CD14-positive monocyte (primary cell): ENCODE measurements around the gene GSPT1. TPM values are rescaled to one million over a fixed set of nuclear protein-coding genes. Genes with fewer than 3 reads are reported as not detected.

Source experiments
- DNase-seq, 3 donors: peaks; one replicate each; pipeline ENCODE4 v3.0.0-alpha.2; 2011 to 2022
- H2AFZ ChIP-seq: 2 replicates; pipeline ENCODE4 v1.6.0; 2012; ENCODE audit warnings: mild to moderate bottlenecking, low read depth, low read length, inconsistent platforms; ENCODE audit not compliant: insufficient read depth, poor library complexity, severe bottlenecking
- H3K27ac ChIP-seq, 2 donors: 1 replicate in 1 of 2; 2 replicates in 1 of 2; pipeline ENCODE4 v1.5.1; 2012 to 2013; ENCODE audit warnings: low read length in 2 of 2, control low read depth in 1 of 2, inconsistent platforms in 1 of 2, low read depth in 1 of 2, mild to moderate bottlenecking in 1 of 2
- H3K27me3 ChIP-seq, 2 donors: one replicate each; pipeline versions ENCODE4 v1.6.0 to v1.6.1; 2011 to 2013; ENCODE audit warnings: low read length in 2 of 2; ENCODE audit not compliant: control insufficient read depth in 2 of 2, insufficient read depth in 2 of 2
- H3K36me3 ChIP-seq, 2 donors: replicated peaks in 1 of 2; 1 replicate in 1 of 2; 2 replicates in 1 of 2; pipeline versions ENCODE4 v1.5.1 to v1.6.1; 2012 to 2013; ENCODE audit warnings: low read length in 2 of 2, control low read depth in 1 of 2, inconsistent platforms in 1 of 2, mild to moderate bottlenecking in 1 of 2; ENCODE audit not compliant: insufficient read depth in 2 of 2, control insufficient read depth in 1 of 2
- H3K4me1 ChIP-seq, 2 donors: 1 replicate in 1 of 2; 2 replicates in 1 of 2; pipeline versions ENCODE4 v1.5.1 to v1.6.1; 2012 to 2013; ENCODE audit warnings: low read length in 2 of 2, control low read depth in 1 of 2, inconsistent platforms in 1 of 2, mild to moderate bottlenecking in 1 of 2, moderate library complexity in 1 of 2; ENCODE audit not compliant: insufficient read depth in 2 of 2, control insufficient read depth in 1 of 2
- H3K4me2 ChIP-seq: replicated peaks from 2 replicates; pipeline ENCODE3; 2012; ENCODE audit warnings: low read length, moderate library complexity, mild to moderate bottlenecking; ENCODE audit not compliant: poor library complexity, severe bottlenecking; ENCODE audit errors: extremely low read depth
- H3K4me3 ChIP-seq, 3 experiments: fragments of 200-600 bp in 1 of 3; sonication (generic) in 1 of 3; replicated peaks in 1 of 3; 1 replicate in 2 of 3; 2 replicates in 1 of 3; pipeline ENCODE4 v1.5.1; 2011 to 2013; ENCODE audit warnings: low read length in 3 of 3, mild to moderate bottlenecking in 3 of 3, control low read depth in 2 of 3, low read depth in 2 of 3, inconsistent platforms in 1 of 3, moderate library complexity in 1 of 3
- H3K79me2 ChIP-seq: 2 replicates; pipeline ENCODE4 v1.6.0; 2012; ENCODE audit warnings: mild to moderate bottlenecking, control low read depth, inconsistent platforms, low read length, moderate library complexity; ENCODE audit not compliant: insufficient read depth
- H3K9ac ChIP-seq: 2 replicates; pipeline ENCODE4 v1.6.0; 2017; ENCODE audit warnings: low read length, mild to moderate bottlenecking; ENCODE audit not compliant: insufficient read depth, poor library complexity, severe bottlenecking
- H3K9me3 ChIP-seq, 2 donors: replicated peaks in 1 of 2; 1 replicate in 1 of 2; 2 replicates in 1 of 2; pipeline versions ENCODE4 v1.5.1 to v1.6.1; 2012 to 2013; ENCODE audit warnings: low read length in 2 of 2, control low read depth in 1 of 2; ENCODE audit not compliant: control insufficient read depth in 1 of 2, insufficient read depth in 1 of 2
- H4K20me1 ChIP-seq: 2 replicates; pipeline ENCODE4 v1.6.0; 2012; ENCODE audit warnings: mild to moderate bottlenecking, low read length, control low read depth, moderate library complexity; ENCODE audit not compliant: insufficient read depth
- H3K27ac Mint-ChIP-seq, 7 donors: one replicate each; pipeline ENCODE4 v1.8.0; 2020; ENCODE audit warnings: mild to moderate bottlenecking in 7 of 7, mixed read lengths in 7 of 7, moderate library complexity in 6 of 7, inconsistent platforms in 2 of 7
- H3K27me3 Mint-ChIP-seq, 3 donors: one replicate each; pipeline ENCODE4 v1.8.0; 2021 to 2022; ENCODE audit warnings: low read depth in 3 of 3, mild to moderate bottlenecking in 3 of 3, mixed read lengths in 3 of 3, moderate library complexity in 3 of 3, inconsistent platforms in 1 of 3
- H3K36me3 Mint-ChIP-seq, 2 donors: one replicate each; pipeline ENCODE4 v1.8.0; 2020; ENCODE audit warnings: mixed read lengths in 2 of 2, inconsistent platforms in 1 of 2, mild to moderate bottlenecking in 1 of 2
- H3K4me1 Mint-ChIP-seq: one replicate; pipeline ENCODE4 v1.8.0; 2020; ENCODE audit warnings: mild to moderate bottlenecking, mixed read lengths
- H3K4me3 Mint-ChIP-seq, 2 donors: one replicate each; pipeline ENCODE4 v1.8.0; 2020; ENCODE audit warnings: mild to moderate bottlenecking in 2 of 2, mixed read lengths in 2 of 2, moderate library complexity in 1 of 2
- H3K9me3 Mint-ChIP-seq, 7 donors: one replicate each; pipeline ENCODE4 v1.8.0; 2020 to 2022; ENCODE audit warnings: mixed read lengths in 7 of 7, mild to moderate bottlenecking in 6 of 7, moderate library complexity in 6 of 7, inconsistent platforms in 2 of 7
- CTCF ChIP-seq: fragments of 200-600 bp; IDR thresholded peaks from one replicate; pipeline ENCODE4 v1.8.0; 2022; ENCODE audit warnings: antibody characterized with exemption, mild to moderate bottlenecking
- WGBS: methylation state at CpG from one replicate; pipeline ENCODE4 v1.1.5; 2013; ENCODE audit warnings: missing lambda C conversion rate; ENCODE audit not compliant: insufficient coverage; 5-methylcytosine and 5-hydroxymethylcytosine counted together
- intact Hi-C, 2 donors: fragments of 100-400 bp; cut with micrococcal nuclease; formaldehyde crosslinking; loops; one replicate each; pipeline versions ENCODE4 v1.15.0 to v1.15.1; 2023
- polyA plus RNA-seq, 3 donors: library from polyadenylated mRNA; depleted of rRNA in 1 of 3; unstranded in 2 of 3; stranded (reverse) in 1 of 3; fragments of 300-500 nt in 2 of 3; fragments of >200 nt in 1 of 3; fragmentation: Illumina TruSeq in 2 of 3; gene quantifications; 1 replicate in 2 of 3; 2 replicates in 1 of 3; pipeline ENCODE4 v1.2.3, GENCODE V29; 2012 to 2021

GSPT1 gene
- polyA plus RNA-seq, 3 donors, result 22.4 to 48.3 (median 47.9) TPM

DNA sequence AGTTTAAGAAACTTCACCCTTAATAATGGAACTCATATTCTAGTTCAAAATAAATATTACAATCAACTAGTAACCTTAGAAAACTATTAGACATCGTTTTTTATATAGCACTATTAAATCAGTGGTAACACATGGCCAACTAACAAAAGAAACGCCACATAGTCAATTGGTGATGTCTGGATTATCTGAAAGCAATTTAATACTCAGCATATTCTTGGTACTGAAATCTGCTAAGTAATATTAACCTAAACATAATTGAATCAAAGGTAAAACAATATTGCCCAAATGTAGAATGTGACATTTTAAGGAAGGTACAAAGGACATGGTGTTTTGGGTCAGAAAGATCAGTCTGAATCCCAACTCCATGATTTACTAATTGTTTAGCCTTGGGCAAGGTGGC, 53.3 kb downstream of the GSPT1 start:
- H3K4me2 ChIP-seq, result no peak overlapping the region
- H3K79me2 ChIP-seq, result peaks cover 46% of the 10 kb centered on the region
- no CpG with 5 or more reads among the region's 2 CpGs for WGBS
- no peak for DNase-seq
- no peak overlapping the region for H3K27ac ChIP-seq
- TF ChIP-seq CTCF, result no peak
- H3K9ac ChIP-seq, result no peak overlapping the region
- no peak overlapping the region for H2AFZ ChIP-seq
- no peaks in the 10 kb centered on the region for H3K4me1 ChIP-seq
- H3K27me3 ChIP-seq, result no peaks in the 10 kb centered on the region
- peaks cover 1% of the 10 kb centered on the region for H3K4me1 Mint-ChIP-seq
- H3K4me3 Mint-ChIP-seq, result no peak overlapping the region
- no peaks in the 10 kb centered on the region for H3K27me3 Mint-ChIP-seq
- H3K27ac Mint-ChIP-seq, result no peak overlapping the region
- H3K4me3 ChIP-seq, result no peak overlapping the region
- peaks cover 43% of the 10 kb centered on the region for H4K20me1 ChIP-seq
- peaks cover 0 to 8% of the 10 kb centered on the region in 2 donors for H3K36me3 ChIP-seq
- no peaks in the 10 kb centered on the region for H3K9me3 ChIP-seq
- H3K36me3 Mint-ChIP-seq, result peaks cover 6 to 13% of the 10 kb centered on the region in 2 donors
- no peaks in the 10 kb centered on the region for H3K9me3 Mint-ChIP-seq
- intact Hi-C loops, result no loop called here

DNA sequence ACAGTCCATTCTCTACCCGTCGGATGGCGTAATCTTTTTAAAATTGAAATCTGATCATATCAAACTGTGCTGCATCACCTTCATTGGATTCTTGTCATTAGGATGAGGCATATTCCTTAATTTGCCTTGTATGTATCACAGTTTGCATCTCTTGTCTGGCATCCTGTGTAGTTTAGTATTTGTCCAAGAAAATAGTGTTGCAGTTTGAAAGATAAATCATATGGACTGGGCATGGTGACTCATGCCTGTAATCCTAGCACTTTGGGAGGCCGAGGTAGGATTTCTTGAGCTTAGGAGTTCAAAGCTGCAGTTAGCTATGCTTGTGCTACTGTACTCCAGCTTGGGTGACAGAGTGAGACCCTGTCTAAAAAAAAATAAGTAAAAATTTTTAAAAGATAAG, 58.6 kb downstream of the GSPT1 start:
- intact Hi-C loops, result loop anchor here in 1 of 2 donors (10.0 kb wide), 1 partner anchor 58 kb away; the partner anchor contains the start of gene GSPT1
- no peaks in the 10 kb centered on the region for H3K9me3 Mint-ChIP-seq
- no peak overlapping the region for H3K27ac ChIP-seq
- peaks cover 36% of the 10 kb centered on the region for H4K20me1 ChIP-seq
- H3K9me3 ChIP-seq, result no peaks in the 10 kb centered on the region
- no peak for TF ChIP-seq CTCF
- no peak overlapping the region for H3K4me3 Mint-ChIP-seq
- peaks cover 3 to 14% of the 10 kb centered on the region in 2 donors for H3K36me3 ChIP-seq
- peaks cover 8% of the 10 kb centered on the region in 2 donors for H3K4me1 ChIP-seq
- no peaks in the 10 kb centered on the region for H3K27me3 ChIP-seq
- H3K36me3 Mint-ChIP-seq, result peaks cover 12 to 27% of the 10 kb centered on the region in 2 donors
- H3K4me1 Mint-ChIP-seq, result peaks cover 17% of the 10 kb centered on the region
- H3K4me3 ChIP-seq, result no peak overlapping the region
- no peak for DNase-seq
- no peak overlapping the region for H3K9ac ChIP-seq
- no peak overlapping the region for H3K27ac Mint-ChIP-seq
- 100% methylated on average over 1 of the region's 4 CpGs for WGBS
- H2AFZ ChIP-seq, result no peak overlapping the region
- H3K79me2 ChIP-seq, result peaks cover 82% of the 10 kb centered on the region
- H3K4me2 ChIP-seq, result no peak overlapping the region
- peaks cover 0 to 2% (median 0%) of the 10 kb centered on the region in 3 donors for H3K27me3 Mint-ChIP-seq
